Smooth muscle cell of the brain vasculature (primary cell): Measurements from ENCODE around the gene TRIML2.

Experiments used
- DNase-seq: peaks from one replicate; pipeline ENCODE4 v3.0.0-alpha.2; 2012; ENCODE audit warnings: low read depth, low spot score

Gene TRIML2, protein sequence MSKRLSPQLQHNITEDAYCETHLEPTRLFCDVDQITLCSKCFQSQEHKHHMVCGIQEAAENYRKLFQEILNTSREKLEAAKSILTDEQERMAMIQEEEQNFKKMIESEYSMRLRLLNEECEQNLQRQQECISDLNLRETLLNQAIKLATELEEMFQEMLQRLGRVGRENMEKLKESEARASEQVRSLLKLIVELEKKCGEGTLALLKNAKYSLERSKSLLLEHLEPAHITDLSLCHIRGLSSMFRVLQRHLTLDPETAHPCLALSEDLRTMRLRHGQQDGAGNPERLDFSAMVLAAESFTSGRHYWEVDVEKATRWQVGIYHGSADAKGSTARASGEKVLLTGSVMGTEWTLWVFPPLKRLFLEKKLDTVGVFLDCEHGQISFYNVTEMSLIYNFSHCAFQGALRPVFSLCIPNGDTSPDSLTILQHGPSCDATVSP

DNA sequence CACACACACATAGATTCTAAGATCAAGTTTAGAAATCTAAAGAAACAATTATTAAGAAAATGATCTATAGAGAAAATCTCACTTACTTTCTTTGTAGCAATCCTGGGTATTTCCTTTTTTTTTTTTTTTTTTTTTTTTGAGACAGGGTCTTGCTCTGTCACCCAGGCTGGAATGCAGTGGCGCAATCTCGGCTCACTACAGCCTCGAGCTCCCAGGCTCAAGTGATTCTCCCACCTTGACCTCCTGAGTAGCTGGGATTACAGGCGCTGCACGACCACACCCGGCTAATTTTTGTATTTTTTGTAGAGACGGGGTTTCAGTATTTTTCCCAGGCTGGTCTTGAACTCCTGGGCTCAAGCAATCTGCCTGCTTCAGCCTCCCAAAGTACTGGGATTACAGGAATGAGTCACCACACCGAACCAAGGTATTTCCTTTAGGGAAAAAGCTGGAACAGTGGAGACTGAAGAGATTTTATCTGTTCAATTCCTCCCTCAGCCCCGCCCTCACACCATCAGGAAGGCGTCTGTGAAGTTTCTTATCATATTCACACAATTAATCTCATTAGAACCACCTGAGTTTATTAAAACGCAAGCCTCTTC, at the start of gene TRIML2:
TRIML2 (minus strand) TSS at position 447 of the 599 bp plus-strand sequence. CDS start 4,235 bp downstream, outside the sequence.
- no peak for DNase-seq

- DNase-seq, result no peak
Observed at GRCh38 chr4:188158336-188158735, 48.9 kb upstream of the TRIML2 start.

DNA sequence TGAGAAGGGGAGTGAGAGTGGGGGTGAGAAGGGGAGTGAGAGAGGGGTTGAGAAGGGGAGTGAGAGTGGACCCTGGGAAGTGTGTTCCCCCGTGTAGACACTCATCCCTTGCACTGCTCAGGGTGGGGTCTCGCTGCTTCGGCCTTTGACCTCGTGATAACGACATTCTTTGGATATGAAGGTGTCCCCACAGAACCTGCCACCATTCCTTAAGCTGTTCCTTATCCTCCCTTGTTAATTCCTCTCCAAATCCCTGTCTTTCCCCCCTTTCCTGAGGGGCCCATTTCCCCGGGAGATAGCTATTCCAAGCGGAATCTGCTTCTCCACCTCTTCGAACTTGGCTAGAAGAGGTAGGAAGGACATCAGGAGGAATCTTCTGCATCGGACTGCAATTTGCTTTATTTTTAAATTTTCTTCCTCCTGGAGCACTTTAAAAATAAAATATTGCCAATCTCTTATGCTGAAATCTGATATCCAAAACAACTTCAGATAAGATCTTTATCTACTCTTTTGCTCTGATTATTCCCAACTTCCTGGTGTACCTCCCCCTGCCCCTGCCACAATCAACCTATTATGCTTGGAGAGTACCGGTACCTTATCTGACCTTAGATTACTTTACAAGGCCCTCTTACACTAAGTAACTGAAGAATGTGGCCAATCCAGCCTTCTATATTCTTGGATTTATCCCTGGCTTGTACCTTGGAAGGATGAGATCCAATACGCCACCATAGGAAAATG, 45.4 kb upstream of the TRIML2 start:
- DNase-seq, result no peak

DNA sequence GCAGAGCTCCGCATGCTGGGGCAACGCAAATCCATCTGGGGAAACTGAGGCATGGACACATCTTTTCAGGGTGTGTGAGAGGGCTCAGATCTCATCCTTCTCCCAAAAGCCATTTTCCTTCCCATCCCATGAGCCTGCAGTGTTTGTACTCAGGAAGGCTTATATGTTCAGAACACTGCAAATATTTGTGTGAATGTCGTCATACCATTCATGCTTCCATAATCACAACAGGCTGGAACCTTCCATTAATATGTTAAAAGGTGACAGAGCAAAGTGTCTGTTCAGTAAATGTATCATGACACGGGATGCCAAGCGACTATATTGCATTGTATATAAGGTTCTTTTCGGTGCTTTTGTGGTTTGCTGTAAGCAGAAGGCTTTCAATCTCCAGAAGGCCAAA, 38.4 kb upstream of the TRIML2 start:
- no peak for DNase-seq

GRCh38 chr4:188147176-188147575, 37.8 kb upstream of the TRIML2 start:
- DNase-seq, result no peak

- no peak for DNase-seq
Observed at GRCh38 chr4:188146618-188147017, 37.2 kb upstream of the TRIML2 start.

DNA sequence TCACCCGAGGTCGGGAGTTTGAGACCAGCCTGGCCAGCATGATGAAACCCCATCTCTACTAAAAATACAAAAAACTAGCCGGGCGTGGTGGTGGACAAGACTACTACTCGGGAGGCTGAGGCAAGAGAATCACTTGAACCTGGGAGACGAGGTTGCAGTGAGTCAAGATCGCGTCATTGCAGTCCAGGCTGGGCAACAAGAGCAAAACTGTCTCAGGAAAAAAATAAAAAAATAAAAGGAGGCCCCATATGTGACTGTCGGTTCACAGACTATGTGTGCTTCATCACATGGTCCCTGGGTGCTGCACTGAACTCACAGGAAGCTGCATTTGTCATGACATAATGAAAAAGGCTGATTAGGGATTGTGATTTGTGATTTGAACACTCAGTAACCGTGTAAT, 36.2 kb upstream of the TRIML2 start:
- no peak for DNase-seq

GRCh38 chr4:188143731-188144130, 34.3 kb upstream of the TRIML2 start:
- no peak for DNase-seq

GRCh38 chr4:188139671-188140070, 30.3 kb upstream of the TRIML2 start:
- DNase-seq, result no peak

GRCh38 chr4:188139141-188139540, 29.7 kb upstream of the TRIML2 start, which contains the start of gene TRIML1:
TSS of gene TRIML1 (plus strand) at chr4:188139441. CDS start at chr4:188139559, 118 bp downstream.
- DNase-seq, result no peak

DNA sequence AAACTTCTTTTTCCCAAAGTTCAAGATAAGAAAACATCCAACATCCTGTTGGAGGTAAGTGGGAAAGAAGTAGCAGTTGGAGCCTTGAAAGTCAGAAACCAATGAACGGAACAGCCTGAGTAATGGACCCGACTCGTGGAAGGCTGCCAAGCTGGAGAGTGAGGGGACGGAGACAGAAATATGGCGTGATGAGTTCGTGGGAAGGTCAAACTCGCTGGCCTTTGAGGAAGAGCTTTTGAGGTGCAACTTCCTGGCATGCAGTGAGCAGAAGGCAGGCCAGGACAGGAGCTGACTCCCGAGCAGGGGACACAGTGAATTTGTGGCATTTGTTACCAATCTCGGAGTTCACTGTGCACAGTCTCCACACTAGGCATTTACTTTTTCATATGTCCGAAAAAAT, 28.8 kb upstream of the TRIML2 start:
- DNase-seq, result no peak

DNA sequence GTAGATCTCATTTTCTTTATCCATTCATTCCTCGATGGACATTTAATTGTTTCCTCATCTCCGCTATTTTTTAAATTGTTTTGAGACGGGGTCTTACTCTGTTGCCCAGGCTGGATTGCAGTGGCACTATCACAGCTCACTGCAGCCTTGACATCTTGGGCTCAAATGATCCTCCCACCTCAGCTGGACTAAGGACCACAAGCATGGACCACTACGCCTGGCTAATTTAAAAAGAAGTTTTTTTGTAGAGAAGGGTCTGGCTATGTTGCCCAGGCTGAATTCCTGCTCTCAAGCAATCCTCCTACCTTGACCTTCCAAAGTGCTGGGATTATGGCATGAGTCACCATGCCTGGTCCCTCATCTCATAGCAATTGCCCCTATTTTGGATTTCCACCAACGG, 22.8 kb upstream of the TRIML2 start:
- DNase-seq, result no peak

- DNase-seq, result no peak
Observed at GRCh38 chr4:188130355-188130754, 21.0 kb upstream of the TRIML2 start.

- DNase-seq, result peak; percentile 18
Observed at GRCh38 chr4:188127214-188127874, 17.9 kb upstream of the TRIML2 start.

- no peak for DNase-seq
Observed at GRCh38 chr4:188121530-188121929, 12.1 kb upstream of the TRIML2 start.

GRCh38 chr4:188117631-188118324, 8.4 kb upstream of the TRIML2 start:
- no peak for DNase-seq

- no peak for DNase-seq
Observed at GRCh38 chr4:188113156-188113555, 3.8 kb upstream of the TRIML2 start.

GRCh38 chr4:188111955-188112354, 2.6 kb upstream of the TRIML2 start:
- no peak for DNase-seq

GRCh38 chr4:188110741-188111471, 1.5 kb upstream of the TRIML2 start:
- DNase-seq, result no peak

- no peak for DNase-seq
Observed at GRCh38 chr4:188110036-188110435, 633 bp upstream of the TRIML2 start.
